Endothelial cell of umbilical vein (primary cell): ENCODE results near the gene PTPRD. TPM values are rescaled to one million over a fixed set of nuclear protein-coding genes. Genes with fewer than 3 reads are reported as not detected.

Experiments
- BruUV-seq: library from RNA; stranded (reverse); fragments of 400-500 nt; replicated peaks from 2 replicates; lab custom pipeline; 2021; lab: Mats Ljungman, UMichigan
- CTCF ChIA-PET: fragments of 300-600, 350-600 bp; sonication (Branson Sonifier 250); formaldehyde crosslinking; loops from one replicate; lab custom pipeline; 2021; ENCODE audit warnings: antibody characterized with exemption, inconsistent platforms; lab: Charles Lee
- POLR2A ChIA-PET: fragments of 300-600, 350-600 bp; sonication (Branson Sonifier 250); formaldehyde crosslinking; loops from one replicate; lab custom pipeline; 2021; ENCODE audit warnings: antibody characterized with exemption, inconsistent platforms; lab: Charles Lee
- DNase-seq: peaks from one replicate; pipeline ENCODE4 v3.0.0-alpha.2; 2011; ENCODE audit warnings: low read depth, low spot score
- FAIRE-seq: peaks from 2 replicates; lab custom pipeline; 2011; peaks lifted over from hg19 to GRCh38; lab: Jason Lieb, UNC
- H2AFZ ChIP-seq: 2 replicates; pipeline ENCODE4 v1.6.0; 2012; ENCODE audit warnings: low read depth, low read length, control low read depth, inconsistent platforms
- H3K27ac ChIP-seq: 2 replicates; pipeline ENCODE4 v1.5.1; 2011; ENCODE audit warnings: low read depth, mild to moderate bottlenecking, control low read depth, low read length, moderate library complexity; ENCODE audit not compliant: insufficient read depth
- H3K27me3 ChIP-seq, 2 experiments: 2 replicates each; pipeline versions ENCODE4 v1.6.0 to v1.6.1; 2011; ENCODE audit warnings: low read length in 2 of 2, mixed read lengths in 1 of 2; ENCODE audit not compliant: control insufficient read depth in 2 of 2, insufficient read depth in 2 of 2
- H3K36me3 ChIP-seq, 2 experiments: 2 replicates in 1 of 2; 3 replicates in 1 of 2; pipeline ENCODE4 v1.5.1; 2011; ENCODE audit warnings: low read length in 2 of 2, mild to moderate bottlenecking in 1 of 2, moderate library complexity in 1 of 2; ENCODE audit not compliant: control insufficient read depth in 2 of 2, insufficient read depth in 2 of 2; ENCODE audit errors: extremely low read depth in 1 of 2
- H3K4me1 ChIP-seq: 3 replicates; pipeline ENCODE4 v1.5.1; 2011; ENCODE audit warnings: mild to moderate bottlenecking, low read length; ENCODE audit not compliant: control insufficient read depth, insufficient read depth; ENCODE audit errors: extremely low read depth
- H3K4me2 ChIP-seq: 2 replicates; pipeline ENCODE4 v1.6.1; 2011; ENCODE audit warnings: low read length, control low read depth, mixed read lengths; ENCODE audit not compliant: insufficient read depth
- H3K4me3 ChIP-seq, 3 experiments: fragments of 200-600 bp in 1 of 3; sonication (generic), shearing (Covaris generic) in 1 of 3; replicated peaks in 1 of 3; 2 replicates each; pipeline ENCODE4 v1.5.1; 2011 to 2016; ENCODE audit warnings: control low read depth in 3 of 3, low read length in 3 of 3, mild to moderate bottlenecking in 2 of 3, inconsistent platforms in 1 of 3, low read depth in 1 of 3, moderate library complexity in 1 of 3; ENCODE audit not compliant: insufficient read depth in 1 of 3
- H3K79me2 ChIP-seq: 2 replicates; pipeline ENCODE4 v1.6.0; 2012; ENCODE audit warnings: low read length, inconsistent platforms; ENCODE audit not compliant: control insufficient read depth, insufficient read depth
- H3K9ac ChIP-seq: replicated peaks from 2 replicates; pipeline ENCODE3; 2011; ENCODE audit warnings: low read length, control low read depth; ENCODE audit not compliant: insufficient read depth; ENCODE audit errors: extremely low read depth
- H3K9me1 ChIP-seq: replicated peaks from 3 replicates; pipeline ENCODE4 v1.6.0; 2011; ENCODE audit warnings: mild to moderate bottlenecking, low read length; ENCODE audit not compliant: control insufficient read depth, insufficient read depth; ENCODE audit errors: extremely low read depth
- H3K9me3 ChIP-seq: replicated peaks from 2 replicates; pipeline ENCODE4 v1.5.1; 2012; ENCODE audit warnings: low read length, inconsistent platforms; ENCODE audit not compliant: control insufficient read depth, insufficient read depth
- H4K20me1 ChIP-seq: replicated peaks from 2 replicates; pipeline ENCODE3; 2011; ENCODE audit warnings: mild to moderate bottlenecking, low read length; ENCODE audit not compliant: control insufficient read depth, insufficient read depth; ENCODE audit errors: extremely low read depth
- EZH2 ChIP-seq: IDR thresholded peaks from 2 replicates; pipeline ENCODE4 v1.6.1; 2012; ENCODE audit warnings: borderline replicate concordance, low read depth, mild to moderate bottlenecking, moderate library complexity, low read length, inconsistent platforms; ENCODE audit not compliant: severe bottlenecking
- FOS ChIP-seq: IDR thresholded peaks from 2 replicates; pipeline ENCODE4 v1.6.1; 2011; ENCODE audit warnings: mild to moderate bottlenecking, low read length, moderate library complexity, borderline replicate concordance; ENCODE audit not compliant: insufficient read depth
- GATA2 ChIP-seq: IDR thresholded peaks from 2 replicates; pipeline ENCODE4 v1.7.0; 2011; ENCODE audit warnings: low read depth, mild to moderate bottlenecking, moderate library complexity, mixed read lengths, low read length; ENCODE audit not compliant: insufficient read length, insufficient read depth
- JUN ChIP-seq: IDR thresholded peaks from 2 replicates; pipeline ENCODE4 v1.6.1; 2011; ENCODE audit warnings: borderline replicate concordance, low read depth; ENCODE audit not compliant: insufficient read length, insufficient read depth
- MYC ChIP-seq: IDR thresholded peaks from one replicate; pipeline ENCODE4 v1.6.1; 2011; ENCODE audit warnings: mild to moderate bottlenecking, low read depth, low read length
- POLR2AphosphoS5 ChIP-seq: IDR thresholded peaks from 2 replicates; pipeline ENCODE4 v1.6.1; 2012; ENCODE audit warnings: low read depth, mild to moderate bottlenecking, control low read depth, low read length, moderate library complexity; ENCODE audit not compliant: insufficient read depth
- dilution Hi-C: fragments of 300-500 bp; cut with MboI; formaldehyde crosslinking; loops from one replicate; pipeline ENCODE4 v1.15.0; 2019; ENCODE audit warnings: low sequenced_read_pairs; ENCODE audit not compliant: extremely low pct_ligation_motif_present
- intact Hi-C: fragments of 100-400 bp; cut with micrococcal nuclease; formaldehyde crosslinking; loops from one replicate; pipeline ENCODE4 v1.10.0; 2022
- polyA plus RNA-seq, 4 experiments: library from polyadenylated mRNA; depleted of rRNA in 3 of 4; stranded (reverse) in 3 of 4; unstranded in 1 of 4; fragments of >200 nt; gene quantifications; 2 replicates each; pipeline versions ENCODE4 v1.2.1 to v1.2.3, GENCODE V29; 2011 to 2012; ENCODE audit warnings: missing spikeins in 1 of 4
- total RNA-seq: library from RNA; stranded (reverse); gene quantifications from 2 replicates; pipeline ENCODE4 v1.2.3, GENCODE V29; 2021
- TF ChIP-seq, protein P1 (sequence below), 2 donors: IDR thresholded peaks; 1 replicate in 1 of 2; 2 replicates in 1 of 2; pipeline ENCODE4 v1.5.1; 2011; ENCODE audit warnings: low read length in 2 of 2, mild to moderate bottlenecking in 2 of 2, moderate library complexity in 2 of 2, control low read depth in 1 of 2, inconsistent platforms in 1 of 2, low read depth in 1 of 2; ENCODE audit not compliant: insufficient read depth in 1 of 2; ENCODE audit errors: extremely low read depth in 1 of 2
- TF ChIP-seq, protein P2 (sequence below): IDR thresholded peaks from 2 replicates; pipeline ENCODE4 v1.6.1; 2011; ENCODE audit not compliant: insufficient read depth, insufficient read length

The PTPRD gene
- total and polyA plus RNA-seq, 2 donors (not counting 3 experiments of a cell fraction or from before 2014, with no cell fraction given), result 5.5 to 5.7 TPM

DNA sequence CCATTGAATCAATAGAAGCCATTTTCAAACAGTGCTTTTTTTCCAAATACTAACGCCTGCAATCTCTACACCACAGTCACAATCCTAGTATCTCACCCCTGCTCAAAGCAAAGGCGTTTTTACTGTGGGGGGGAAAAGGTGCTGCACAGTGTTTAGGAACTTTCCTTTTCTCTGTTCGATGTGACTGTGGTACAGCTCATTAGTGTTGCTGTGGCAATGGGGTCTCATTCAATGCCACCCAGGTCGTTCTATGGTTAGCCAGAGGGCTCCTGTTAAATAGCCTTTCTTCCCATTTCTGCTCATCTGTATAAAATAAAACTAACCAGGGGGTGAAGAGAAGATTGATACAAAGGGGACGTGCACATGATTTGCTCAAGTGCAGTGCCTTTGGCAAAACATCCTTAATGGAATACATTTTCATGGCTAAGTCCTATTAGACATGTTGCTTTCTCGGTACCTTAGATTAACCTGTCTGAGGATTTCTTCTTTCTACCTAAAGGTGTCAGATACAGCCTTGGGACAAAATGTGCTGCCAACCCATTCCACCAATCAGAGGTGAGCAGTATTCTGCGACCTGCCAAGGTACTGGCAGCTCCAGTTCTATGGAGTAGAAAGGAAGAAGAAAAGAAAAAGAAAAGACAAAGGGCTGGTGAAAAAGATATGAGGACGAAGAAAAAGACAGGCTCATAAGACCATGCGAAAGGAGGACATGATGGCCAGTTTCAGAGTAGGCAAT is 2161.8 kb downstream of the PTPRD start:
- ChIA-PET POLR2A (no interaction called here), CTCF (no interaction called here)
- no peaks in the 10 kb centered on the region for H3K9me3 ChIP-seq
- H3K4me3 ChIP-seq, result no peak overlapping the region
- no peaks in the 10 kb centered on the region for H3K79me2 ChIP-seq
- H3K4me2 ChIP-seq, result no peak overlapping the region
- FAIRE-seq, result no peak
- H3K27me3 ChIP-seq, result no peaks in the 10 kb centered on the region
- TF ChIP-seq, protein P1, sequence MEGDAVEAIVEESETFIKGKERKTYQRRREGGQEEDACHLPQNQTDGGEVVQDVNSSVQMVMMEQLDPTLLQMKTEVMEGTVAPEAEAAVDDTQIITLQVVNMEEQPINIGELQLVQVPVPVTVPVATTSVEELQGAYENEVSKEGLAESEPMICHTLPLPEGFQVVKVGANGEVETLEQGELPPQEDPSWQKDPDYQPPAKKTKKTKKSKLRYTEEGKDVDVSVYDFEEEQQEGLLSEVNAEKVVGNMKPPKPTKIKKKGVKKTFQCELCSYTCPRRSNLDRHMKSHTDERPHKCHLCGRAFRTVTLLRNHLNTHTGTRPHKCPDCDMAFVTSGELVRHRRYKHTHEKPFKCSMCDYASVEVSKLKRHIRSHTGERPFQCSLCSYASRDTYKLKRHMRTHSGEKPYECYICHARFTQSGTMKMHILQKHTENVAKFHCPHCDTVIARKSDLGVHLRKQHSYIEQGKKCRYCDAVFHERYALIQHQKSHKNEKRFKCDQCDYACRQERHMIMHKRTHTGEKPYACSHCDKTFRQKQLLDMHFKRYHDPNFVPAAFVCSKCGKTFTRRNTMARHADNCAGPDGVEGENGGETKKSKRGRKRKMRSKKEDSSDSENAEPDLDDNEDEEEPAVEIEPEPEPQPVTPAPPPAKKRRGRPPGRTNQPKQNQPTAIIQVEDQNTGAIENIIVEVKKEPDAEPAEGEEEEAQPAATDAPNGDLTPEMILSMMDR (IDR thresholded peaks at IDR 0.05; ENCODE audit: extremely low read depth in 1 of 2, insufficient read depth in 1 of 2, low read depth in 1 of 2, low read length in 2 of 2), result no peak
- dilution Hi-C loops (no loop called here), intact Hi-C loops (no loop called here)
- no peak for DNase-seq
- H3K4me1 ChIP-seq, result no peaks in the 10 kb centered on the region
- no TSS peak for BruUV-seq
- no peak overlapping the region for H3K27ac ChIP-seq
- no peak overlapping the region for H3K9ac ChIP-seq
- no peak overlapping the region for H2AFZ ChIP-seq
- H3K9me1 ChIP-seq, result no peaks in the 10 kb centered on the region
- no peaks in the 10 kb centered on the region for H3K36me3 ChIP-seq
- H4K20me1 ChIP-seq, result no peaks in the 10 kb centered on the region

DNA sequence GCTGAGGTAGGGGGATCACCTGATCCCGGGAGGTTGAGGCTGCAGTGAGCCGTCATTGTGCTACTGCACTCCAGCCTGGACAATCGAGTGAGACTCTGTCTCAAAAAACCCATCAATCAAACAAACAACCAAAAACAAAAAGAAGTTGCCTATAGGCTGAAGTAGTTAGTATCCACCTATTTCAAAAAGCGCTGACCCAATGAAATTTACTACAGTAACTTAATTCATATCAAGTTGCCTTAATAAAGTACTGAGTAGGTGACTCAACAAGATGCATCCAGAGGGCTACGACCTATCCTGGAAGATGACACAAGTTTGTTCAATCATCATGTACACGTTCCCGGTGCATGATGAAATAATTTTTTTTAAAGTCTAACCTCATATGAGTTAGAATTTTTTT is 2164.6 kb downstream of the PTPRD start:
- H3K9ac ChIP-seq, result no peak overlapping the region

More for the DNA sequence above, 2164.6 kb downstream of the PTPRD start:
- FAIRE-seq, result no peak
- H3K4me2 ChIP-seq, result no peak overlapping the region
- no peak for DNase-seq
- ChIA-PET CTCF (no interaction called here), POLR2A (no interaction called here)
- no peaks in the 10 kb centered on the region for H3K79me2 ChIP-seq
- H3K27me3 ChIP-seq, result no peaks in the 10 kb centered on the region
- H3K9me3 ChIP-seq, result no peaks in the 10 kb centered on the region
- H2AFZ ChIP-seq, result no peak overlapping the region
- TF ChIP-seq, protein P1 (IDR thresholded peaks at IDR 0.05; ENCODE audit: extremely low read depth in 1 of 2, insufficient read depth in 1 of 2, low read depth in 1 of 2, low read length in 2 of 2), result no peak
- TF ChIP-seq GATA2, result no peak
- no peak for TF ChIP-seq JUN
- TF ChIP-seq FOS, result no peak
- TF ChIP-seq, protein P2, sequence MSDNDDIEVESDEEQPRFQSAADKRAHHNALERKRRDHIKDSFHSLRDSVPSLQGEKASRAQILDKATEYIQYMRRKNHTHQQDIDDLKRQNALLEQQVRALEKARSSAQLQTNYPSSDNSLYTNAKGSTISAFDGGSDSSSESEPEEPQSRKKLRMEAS, result no peak
- TF ChIP-seq POLR2AphosphoS5, result no peak
- no peak for TF ChIP-seq MYC
- no peak for TF ChIP-seq EZH2
- intact Hi-C loops, result no loop called here
- H3K9me1 ChIP-seq, result no peaks in the 10 kb centered on the region
- H4K20me1 ChIP-seq, result no peaks in the 10 kb centered on the region
- no peaks in the 10 kb centered on the region for H3K36me3 ChIP-seq
- no peak overlapping the region for H3K27ac ChIP-seq
- no peaks in the 10 kb centered on the region for H3K4me1 ChIP-seq
- dilution Hi-C loops, result no loop called here
- BruUV-seq, result no TSS peak
- H3K4me3 ChIP-seq, result no peak overlapping the region
